Measurements from ENCODE around the gene VAMP2.

The VAMP2 gene

DNA sequence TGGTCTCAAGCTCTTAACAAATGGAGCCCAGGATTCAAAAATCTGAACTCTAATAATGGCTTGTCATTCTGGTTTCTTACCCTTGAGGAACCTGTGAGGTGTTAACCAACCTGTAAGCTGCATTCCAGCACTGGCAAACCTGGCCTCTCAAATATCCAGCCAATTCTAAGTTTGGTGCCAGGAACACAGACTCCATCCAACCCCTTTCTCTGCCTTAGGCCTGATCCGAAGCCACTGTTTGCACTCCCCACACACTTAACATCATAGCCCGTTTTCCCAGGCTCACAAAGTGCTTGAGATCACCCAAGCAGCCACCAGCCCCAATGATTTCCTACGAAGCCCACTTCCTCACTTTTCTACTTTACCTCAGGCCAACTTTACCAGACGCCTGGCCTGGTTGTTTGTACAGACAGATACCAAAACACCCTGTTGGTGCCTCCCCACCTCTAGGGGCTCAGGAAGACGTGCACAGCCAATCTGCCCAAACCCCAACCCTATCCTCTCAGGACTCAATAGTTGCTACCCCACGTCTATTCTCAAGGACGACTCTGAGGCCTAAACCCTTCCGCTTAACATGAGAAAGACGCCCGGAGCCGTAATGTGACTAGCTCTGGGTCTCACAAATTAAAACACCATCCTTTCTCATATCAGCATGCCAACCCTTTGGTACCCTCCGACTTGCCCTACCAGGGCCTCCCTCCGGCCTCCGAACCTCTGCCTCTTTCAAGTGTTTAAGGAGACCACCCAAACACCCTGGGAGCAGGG is 7.3 kb downstream of the VAMP2 start:
- DNase-seq (ENCODE audit: low read depth), result no peak

DNA sequence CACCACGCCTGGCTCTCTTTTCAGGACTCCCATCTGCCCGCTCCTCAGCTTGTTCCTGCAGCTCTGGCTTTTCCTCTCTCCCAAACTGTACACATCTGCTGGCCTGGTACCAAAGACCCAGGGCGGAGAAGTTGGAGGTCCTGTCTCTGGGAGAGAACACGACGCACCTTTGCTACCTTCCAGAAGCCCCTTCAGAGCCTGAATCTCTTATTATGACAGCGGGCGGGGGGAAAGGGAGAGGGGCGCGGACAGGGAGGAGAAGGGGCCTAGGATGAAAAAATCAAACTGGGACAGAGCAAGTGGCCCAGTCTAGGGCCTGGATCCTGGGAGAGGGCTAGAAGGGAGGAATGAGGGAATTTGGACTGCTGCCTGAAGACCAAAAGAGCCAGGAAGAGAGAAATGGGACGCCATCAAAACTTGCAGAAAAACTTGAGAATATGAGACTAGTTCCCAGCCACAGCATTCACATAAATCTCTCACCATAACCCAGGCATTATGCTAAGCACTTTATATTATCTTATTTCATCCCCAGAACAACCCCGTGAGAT is 8.1 kb downstream of the VAMP2 start:
- no peak for DNase-seq (ENCODE audit: low read depth)

DNA sequence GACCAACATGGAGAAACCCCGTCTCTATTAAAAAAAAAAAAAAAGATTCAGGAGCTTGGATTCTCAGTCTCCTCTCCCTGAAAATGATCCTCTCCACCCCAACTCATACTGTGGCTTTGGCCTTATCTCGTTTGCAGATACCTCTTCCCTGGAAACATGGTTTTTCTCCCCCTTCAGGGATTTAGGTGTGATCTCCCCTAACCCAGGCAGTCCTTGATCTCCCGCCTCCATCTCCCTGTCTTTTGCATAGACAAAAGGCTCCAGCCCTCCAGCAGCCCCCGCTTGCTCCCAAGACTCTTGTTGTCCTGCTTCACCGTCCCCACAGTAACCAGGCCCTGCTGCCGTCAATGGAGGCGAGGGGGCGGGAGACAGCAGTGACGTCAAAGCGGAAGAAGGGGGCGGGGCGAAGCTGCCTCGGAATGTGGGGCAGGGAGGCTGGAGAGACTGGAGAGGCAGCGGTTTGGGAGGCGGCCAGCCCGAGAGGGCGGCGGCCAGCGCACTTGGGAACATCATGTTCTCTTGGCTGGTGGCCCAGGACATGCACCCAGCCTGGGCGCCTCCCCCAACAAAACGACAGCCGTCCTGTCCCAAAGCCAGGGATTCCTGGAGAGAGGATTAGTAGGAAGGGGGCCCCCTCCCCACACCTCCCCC is 8.7 kb downstream of the VAMP2 start:
- peak; percentile 68 for DNase-seq (ENCODE audit: low read depth)

DNA sequence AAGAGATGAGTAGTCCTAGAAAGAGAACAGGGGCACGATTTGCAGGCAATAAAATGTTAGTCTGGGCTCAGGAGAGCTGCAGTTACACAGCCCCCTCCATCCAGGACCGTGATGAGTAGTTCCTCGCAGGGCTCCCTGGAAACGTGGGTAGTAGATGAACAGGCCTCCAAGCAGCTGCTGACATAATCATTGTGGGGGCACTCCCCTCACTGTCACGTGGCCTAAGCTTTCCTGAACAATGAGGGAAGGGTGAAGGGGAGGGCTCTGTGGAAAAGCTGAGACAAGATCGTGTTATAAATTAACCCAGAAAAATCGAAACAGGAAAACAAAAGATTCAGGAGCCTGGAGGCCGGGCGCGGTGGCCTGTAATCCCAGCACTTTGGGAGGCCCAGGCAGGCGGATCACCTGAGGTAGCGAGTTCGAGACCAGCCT is 9.2 kb downstream of the VAMP2 start:
- DNase-seq (ENCODE audit: low read depth), result no peak

DNA sequence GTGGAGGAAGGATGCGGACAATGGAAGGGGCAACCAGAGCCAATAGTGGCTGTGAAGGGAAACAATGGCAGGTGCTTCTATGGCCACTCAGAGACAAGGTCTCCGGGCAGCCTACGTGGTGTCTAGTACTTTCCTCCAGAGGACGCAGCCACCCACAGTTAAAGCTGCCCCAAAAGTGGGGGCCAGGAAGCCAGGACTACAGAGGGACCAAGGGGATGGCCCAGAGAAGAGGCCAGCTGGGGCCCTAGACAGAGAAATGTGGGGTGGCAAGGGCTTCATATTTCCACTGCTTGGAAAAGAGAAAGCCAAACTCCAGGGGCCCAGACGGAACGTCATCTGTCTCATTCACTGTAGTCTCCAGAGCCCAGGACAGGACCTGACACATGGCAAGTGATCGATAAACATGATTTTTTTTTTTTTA is 9.7 kb downstream of the VAMP2 start:
- no peak for DNase-seq (ENCODE audit: low read depth)

DNA sequence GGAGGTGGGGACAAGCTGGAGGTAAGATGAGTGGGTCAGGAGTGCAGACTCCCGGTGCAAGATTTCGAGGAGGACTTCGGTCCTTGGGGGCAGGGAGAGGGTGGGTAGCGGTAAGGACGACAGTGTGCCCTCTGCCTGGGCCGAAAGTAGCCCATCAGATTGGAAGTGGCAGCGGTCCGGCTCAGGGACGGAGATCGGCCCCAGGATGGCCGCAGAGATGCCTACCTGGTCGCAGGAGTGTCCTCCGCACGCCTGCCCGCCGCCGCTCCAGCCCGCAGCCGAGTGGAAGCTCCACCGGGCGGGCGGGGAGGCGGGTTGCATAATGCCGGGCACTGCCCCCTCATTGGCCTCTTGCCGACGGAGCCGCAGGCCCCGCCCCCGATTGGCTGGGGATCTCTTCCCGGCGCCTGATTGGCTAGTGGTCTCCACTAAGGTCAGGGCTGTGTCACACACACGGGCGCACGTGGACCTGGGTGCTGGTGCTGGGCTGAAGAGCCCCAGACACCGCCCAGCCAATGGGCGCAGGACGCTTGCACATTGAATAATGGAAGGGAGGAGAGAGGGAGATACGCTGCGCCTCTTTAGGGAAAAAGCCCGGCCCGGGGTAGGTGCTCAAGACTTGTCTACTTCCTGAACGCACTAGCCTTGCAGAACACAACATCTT is 10.5 kb downstream of the VAMP2 start, which contains the start of gene PER1:
TSS of gene PER1 (minus strand) at position 293 of the 664 bp plus-strand sequence. CDS start 1,698 bp downstream, outside the sequence.
- peak; percentile 54 for DNase-seq (ENCODE audit: low read depth)

DNA sequence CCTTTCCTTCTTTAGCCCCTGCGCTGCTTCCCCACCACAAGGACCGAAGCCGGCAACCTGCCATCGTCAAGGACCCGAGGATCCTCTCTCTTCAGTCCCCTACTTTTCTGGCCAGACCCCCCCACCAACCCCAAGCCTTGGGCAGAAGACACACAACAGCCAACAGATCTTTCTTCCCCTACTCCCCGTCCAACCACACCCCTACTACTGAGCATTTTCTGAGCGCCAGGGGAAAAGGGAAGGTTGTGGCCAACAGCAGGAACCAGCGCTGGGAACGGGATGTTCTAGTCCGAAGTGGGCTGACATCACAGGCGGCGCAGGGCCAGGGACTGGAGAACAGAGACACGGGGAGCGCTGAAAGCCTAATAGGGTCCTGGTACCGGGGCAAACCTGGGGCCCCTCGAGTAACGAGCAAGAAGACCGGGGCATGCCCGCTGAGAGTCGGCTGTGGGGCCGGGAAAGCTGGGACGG is 11.1 kb downstream of the VAMP2 start:
- no peak for DNase-seq (ENCODE audit: low read depth)

DNA sequence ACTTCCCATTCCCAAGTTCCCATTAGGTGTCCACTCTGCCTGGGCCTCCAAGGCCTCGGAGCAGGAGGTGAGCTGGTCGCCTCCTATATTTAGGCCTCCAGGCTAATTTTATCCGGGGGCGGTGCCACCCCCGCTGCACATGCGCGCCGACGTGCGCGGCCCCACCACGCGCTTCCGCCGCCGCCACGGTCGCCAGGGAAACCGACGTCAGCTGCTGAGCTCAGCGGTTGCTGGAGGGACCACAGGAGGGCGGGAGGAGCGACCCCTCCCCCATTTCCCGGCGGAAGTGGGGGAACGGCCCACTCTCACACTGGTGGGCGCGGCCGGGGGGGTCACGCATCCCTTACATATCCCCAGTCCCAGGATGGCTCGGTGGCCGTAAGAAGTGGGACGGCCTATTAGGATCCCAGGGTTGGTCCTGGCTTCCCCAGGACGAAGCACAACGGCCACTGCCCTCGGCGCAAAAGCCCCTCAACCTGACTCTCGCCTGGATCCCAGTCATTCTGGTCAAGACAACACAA is 11.6 kb downstream of the VAMP2 start:
- peak; percentile 82 for DNase-seq (ENCODE audit: low read depth)

DNA sequence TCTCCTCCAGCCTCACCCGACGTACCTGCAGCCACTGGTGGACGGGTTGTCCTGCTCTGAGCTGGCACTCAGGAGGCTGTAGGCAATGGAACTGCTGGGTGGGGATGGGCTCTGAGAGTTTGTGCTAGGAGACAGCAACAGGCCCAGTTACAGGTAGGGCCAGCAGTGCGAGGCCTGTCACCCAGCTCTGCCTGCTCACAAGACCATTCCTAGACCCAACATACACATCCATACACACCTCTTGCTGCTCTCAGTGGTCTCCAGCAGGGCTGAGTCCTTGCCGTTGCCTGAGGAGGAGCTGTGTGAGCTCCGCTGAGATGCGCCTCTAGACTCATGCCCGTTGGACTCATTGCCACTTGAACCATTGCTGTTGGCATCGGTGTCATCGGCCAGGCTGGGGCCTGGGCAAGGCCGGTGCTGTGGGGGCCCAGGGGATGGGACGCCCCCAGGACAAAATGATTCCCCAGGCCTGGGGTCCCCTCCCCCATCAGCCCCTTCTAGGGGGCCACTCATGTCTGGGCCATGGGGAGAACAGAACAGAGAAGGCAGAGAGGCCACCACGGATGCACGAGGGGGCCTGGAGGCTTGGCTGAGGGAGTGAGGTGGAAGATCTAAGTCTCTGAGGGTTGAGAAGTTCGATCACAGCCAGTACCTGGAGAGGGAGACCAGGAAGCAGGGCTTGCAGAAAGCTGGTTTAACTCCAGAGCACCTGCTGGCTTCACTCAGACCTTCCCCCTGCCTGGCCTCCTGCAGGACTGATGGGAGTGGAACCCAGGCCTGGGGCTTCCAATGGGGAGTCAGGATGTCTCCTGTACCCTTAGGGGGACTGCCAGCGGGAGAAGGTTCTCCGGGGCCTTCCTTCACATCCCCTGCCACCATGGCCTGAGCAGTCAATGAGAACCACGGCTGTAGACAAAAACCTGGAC is 12.3 kb downstream of the VAMP2 start:
- no peak for DNase-seq (ENCODE audit: low read depth)

DNA sequence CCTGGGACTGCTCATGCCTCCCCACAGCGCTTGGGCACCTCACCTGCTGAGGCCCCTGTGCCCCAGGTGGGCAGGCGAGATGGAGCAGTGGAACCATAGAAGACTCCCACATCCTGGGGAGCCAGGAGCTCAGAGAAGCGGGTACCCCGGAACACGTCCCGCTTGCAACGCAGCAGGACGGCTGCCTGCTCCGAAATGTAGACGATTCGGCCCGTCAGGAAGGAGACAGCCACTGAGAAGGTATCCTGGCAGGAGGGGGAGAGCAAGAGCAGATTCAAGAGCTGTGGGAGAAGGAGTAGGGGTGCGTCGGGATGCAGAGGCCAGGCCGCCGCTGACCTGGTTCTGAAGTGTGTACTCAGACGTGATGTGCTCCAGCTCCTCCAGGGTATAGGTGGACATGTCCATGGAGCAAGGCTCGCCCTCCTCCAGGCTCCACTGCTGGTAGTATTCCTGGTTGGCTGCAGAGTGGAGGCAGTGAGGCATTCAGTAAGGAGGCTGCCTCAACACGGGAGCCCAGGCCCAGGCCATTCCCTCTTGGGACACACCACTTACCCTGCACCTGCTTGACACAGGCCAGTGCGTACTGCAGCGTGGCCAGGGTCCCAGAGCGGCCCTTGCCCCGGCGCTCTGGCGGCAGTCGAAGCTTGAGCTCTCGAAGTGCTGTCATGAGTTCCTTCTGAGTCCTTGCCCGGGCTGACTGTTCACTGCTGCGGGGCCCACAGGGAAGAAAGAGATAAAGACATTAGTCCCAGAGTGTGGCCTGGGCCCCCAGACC is 13.1 kb downstream of the VAMP2 start:
- DNase-seq (ENCODE audit: low read depth), result no peak

DNA sequence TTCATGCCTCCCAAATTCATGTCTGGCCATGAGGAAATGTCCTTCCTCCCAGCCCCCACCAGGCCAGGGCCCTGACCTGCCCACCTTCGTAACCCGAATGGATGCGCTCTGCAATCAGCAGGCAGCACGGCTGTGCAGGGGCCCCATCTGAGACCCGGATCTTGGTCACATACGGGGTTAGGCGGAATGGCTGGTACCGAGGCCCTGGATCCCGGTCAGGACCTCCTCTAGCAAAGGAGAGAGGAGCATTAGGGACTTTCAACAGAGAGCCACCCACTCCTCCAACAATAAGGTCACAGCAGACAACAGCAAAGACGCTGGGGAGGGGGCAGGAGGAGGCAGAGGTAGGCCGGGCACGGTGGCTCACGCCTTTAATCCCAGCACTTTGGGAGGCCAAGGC is 14.2 kb downstream of the VAMP2 start:
- no peak for DNase-seq (ENCODE audit: low read depth)

DNA sequence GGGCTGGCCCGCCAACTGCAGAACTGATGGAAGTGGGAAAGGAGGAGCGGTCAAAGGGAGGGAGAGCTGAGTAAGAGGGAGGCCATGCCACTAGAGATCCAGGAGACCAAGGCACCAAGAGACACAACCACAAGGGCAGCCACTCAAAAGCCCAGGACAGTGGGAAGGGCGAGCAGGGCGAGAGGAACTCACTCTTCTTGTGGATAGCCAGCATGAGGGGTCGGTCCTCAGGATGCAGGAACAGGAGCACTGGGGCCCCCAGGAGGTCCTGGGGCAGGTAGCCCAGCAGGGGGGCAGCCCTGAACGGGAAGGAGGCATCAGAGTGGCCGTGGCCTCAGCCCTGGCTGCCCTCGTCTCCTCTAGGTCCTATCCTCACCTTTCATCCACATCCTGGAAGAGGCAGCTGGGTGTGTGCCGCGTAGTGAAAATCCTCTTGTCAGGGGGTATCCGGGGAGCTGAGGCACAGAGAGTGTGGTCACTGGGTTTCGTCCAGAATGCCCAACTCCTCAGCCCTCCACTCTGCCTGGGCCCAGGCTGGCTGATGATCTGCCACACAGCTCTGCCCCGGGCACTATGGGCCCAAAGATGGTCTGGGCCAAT is 14.8 kb downstream of the VAMP2 start:
- DNase-seq (ENCODE audit: low read depth), result no peak

DNA sequence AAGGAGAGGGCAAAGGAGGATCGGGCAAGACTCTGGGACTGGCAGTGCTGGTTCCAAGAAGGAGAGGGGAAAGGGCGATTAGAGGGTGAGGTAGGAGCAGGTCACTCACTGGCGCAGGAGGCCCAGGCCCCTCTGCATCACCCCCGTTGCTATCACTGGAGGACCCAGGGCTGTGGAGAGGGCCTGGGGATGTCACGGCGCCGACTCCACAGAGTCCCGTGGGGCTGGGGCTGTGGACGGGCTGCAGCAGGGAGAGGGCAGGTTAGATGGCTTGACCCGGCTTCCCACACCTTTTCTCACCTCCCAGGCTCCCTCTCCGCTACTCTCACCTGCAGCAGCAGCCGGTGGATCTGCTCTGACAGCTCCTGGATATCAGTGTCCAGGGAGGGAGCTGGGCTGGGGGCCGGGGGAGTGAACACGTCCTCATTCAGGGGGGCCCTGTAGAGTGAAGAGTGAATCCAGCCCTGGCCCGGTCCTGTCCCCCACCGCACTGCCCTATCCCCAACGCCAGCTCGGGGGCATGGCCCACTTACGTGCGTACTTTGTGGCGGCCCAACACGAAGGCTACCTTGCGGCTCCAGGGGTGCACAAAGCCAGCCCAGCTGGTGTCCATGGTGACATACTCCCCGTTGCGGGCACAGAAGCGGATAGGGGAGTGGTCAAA is 15.5 kb downstream of the VAMP2 start:
- no peak for DNase-seq (ENCODE audit: low read depth)

DNA sequence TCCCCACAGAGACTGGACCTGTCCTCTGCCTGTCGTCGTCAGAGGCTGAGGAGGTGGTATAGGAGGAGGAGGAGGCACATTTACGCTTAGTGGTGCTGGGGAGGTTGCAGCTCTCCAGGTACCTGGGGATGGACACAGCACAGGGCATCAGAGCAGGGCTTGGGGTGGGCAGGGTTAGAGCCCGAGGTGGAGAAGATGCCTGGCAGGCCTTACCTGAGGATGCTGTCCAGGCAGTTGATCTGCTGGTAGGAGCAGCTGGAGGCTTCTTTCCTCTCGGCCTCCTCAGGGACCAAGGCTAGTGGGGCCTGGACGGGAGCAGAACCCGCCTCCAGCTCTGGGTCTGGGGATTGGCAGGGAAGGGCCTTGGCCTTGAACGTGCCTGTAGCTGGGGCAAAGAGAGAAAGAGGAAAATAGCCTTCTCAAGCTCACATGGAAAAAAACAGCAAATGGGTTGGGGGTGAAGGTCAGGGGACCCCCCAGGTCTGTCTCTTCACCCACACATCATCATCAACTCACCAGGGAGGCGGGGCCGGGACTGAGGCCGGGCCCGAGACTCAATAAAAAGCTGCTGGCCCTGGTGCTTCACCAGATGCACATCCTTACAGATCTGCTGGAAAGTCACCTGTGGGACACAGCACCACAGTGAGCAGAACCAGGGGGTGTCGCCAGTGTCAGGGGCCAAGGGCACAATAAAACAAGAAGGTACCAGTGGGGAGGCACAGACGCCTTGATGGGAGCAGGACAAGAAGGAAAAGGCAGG is 16.2 kb downstream of the VAMP2 start:
- no peak for DNase-seq (ENCODE audit: low read depth)

DNA sequence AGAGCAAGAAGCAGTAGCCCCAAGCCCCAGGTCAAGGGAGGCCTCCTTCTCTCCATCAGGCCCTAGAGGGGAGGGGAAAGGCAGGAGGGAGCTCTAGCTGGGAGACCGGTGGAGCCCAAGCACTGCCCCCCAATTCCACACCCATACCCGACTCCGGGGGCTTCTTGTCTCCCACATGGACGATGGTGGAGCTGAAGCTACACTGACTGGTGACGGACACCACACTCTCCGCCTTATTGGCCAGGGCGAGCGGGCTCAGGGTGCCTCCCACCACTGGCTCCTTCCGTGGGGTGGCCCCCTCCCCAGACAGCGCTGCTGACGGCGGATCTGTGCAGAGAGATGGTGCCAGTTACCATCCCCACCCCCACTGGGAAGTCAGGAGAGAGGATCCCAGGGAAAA is 16.9 kb downstream of the VAMP2 start:
- no peak for DNase-seq (ENCODE audit: low read depth)

DNA sequence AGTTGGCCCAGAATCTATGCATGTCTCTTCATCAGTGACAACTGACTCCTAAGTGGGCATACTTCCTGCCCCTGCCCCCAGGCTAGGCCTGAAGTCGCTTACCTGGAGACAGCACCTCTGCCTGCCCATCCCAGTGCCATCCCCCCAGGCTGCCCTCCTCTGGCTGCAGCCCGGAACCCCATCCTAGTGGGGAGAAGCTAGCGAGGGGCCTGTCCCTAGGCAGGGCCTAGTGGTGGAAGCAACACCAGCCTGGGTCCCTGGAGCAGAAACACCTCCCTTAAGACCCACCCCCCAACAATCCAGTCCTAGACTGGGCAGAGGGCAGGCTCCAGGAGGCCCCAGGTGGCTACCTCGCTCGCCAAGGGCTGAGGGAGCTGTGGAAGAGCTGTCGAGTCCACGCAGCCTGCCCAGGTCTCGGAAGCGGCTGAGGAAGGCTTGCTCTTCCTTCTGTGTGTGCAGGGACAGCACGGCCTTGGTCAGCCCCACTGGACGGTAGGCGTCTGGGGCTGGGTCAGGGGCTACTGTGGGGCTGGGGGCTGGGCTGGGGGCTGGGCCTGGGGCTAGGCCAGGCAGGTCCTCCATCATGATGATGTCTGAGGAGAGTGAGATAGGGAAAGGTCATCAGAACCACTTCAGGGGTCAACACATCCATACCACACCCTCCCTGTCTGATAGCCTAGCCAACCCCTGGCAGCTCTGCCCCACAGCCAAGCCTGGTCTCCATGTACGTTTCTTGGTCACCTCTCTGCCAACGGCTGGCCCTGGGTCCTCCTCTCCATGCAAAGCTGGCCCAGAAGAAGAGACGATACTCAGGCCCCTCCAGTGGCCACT is 18.1 kb downstream of the VAMP2 start:
- no peak for DNase-seq (ENCODE audit: low read depth)

DNA sequence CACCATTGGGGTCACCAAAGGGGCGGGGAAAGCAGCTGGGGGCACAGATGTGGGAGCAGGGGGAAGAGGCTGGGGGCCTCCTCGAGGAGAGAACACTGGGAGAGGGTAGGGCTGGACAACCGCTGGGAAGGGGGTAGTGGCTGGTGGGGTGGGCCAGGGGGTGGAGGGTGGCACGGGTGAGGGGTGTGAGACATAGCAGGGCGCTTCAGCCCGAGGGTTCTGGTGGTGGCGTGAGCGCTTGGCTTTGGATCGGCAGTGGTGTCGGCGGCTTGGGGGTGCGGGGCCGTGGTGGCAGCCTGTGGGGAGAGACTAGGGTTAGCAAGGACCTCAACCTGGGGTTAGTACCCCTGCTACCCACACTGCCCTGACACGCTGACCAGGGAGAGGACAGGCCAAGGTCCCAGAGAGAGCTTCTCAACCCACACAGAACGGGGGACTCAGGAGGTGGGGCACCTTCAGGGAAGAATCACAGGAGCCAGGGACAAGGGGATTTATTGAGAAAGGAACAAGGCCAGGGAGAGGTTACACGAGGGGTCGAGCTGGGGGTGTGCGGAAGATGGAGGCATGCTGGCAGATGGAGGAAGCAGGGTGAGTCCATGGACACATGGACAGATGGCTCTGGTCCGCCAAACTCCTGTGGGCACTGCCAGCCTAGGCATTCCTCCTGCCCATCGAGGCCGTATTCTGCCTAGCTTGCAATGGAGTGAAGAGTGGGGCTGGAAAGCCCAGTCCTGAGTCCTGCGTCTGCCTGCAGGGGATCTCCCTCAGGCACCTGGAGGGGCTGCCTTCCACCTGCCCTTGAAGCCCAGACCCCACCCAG is 19.0 kb downstream of the VAMP2 start:
- DNase-seq (ENCODE audit: low read depth), result no peak
